C4-2B (cell line): Measurements from ENCODE around the gene CMTM7.

Experiments used
- H3K27ac ChIP-seq: fragments of 450-650 bp; 2 replicates; pipeline ENCODE4 v1.5.1; 2017
- CTCF ChIP-seq: fragments of 450-650 bp; conservative IDR thresholded peaks from 2 replicates; pipeline ENCODE4 v1.5.1; 2017; ENCODE audit warnings: mild to moderate bottlenecking
- ZFX ChIP-seq: fragments of 450-650 bp; IDR thresholded peaks from 2 replicates; pipeline ENCODE4 v1.6.1; 2017

The CMTM7 gene

GRCh38 chr3:32450426-32450825 is 58.8 kb downstream of the CMTM7 start:
- no peak overlapping the region for H3K27ac ChIP-seq
- TF ChIP-seq ZFX (no peak), CTCF (no peak)

GRCh38 chr3:32450992-32451659 is 59.5 kb downstream of the CMTM7 start:
- H3K27ac ChIP-seq = no peak overlapping the region
- no peak for TF ChIP-seq CTCF
- TF ChIP-seq ZFX = no peak

GRCh38 chr3:32452009-32452408 is 60.4 kb downstream of the CMTM7 start:
- H3K27ac ChIP-seq = no peak overlapping the region
- TF ChIP-seq ZFX (no peak), CTCF (no peak)

GRCh38 chr3:32453346-32453745 is 61.7 kb downstream of the CMTM7 start:
- TF ChIP-seq CTCF (no peak), ZFX (no peak)
- H3K27ac ChIP-seq = no peak overlapping the region

- TF ChIP-seq ZFX (no peak), CTCF (no peak)
- H3K27ac ChIP-seq = no peak overlapping the region
Measured at GRCh38 chr3:32454111-32454510, 62.5 kb downstream of the CMTM7 start.

- TF ChIP-seq CTCF (no peak), ZFX (no peak)
- no peak overlapping the region for H3K27ac ChIP-seq
Measured at GRCh38 chr3:32454731-32455608, 63.3 kb downstream of the CMTM7 start.
